ENCODE results near the gene SUMO1.

SUMO1 gene

GRCh38 chr2:202201220-202202160 is 36.9 kb downstream of the SUMO1 start:
- no peak for DNase-seq (ENCODE audit: low spot score)

GRCh38 chr2:202196727-202197126 is 41.7 kb downstream of the SUMO1 start:
- DNase-seq (ENCODE audit: low spot score): no peak

- no peak for DNase-seq (ENCODE audit: low spot score)
Observed at GRCh38 chr2:202194418-202194817, 44.0 kb downstream of the SUMO1 start.

GRCh38 chr2:202193881-202194353 is 44.5 kb downstream of the SUMO1 start:
- DNase-seq (ENCODE audit: low spot score): peak; percentile 27

GRCh38 chr2:202193305-202193704 is 45.1 kb downstream of the SUMO1 start:
- no peak for DNase-seq (ENCODE audit: low spot score)

- DNase-seq (ENCODE audit: low spot score): no peak
Observed at GRCh38 chr2:202187570-202187969, 50.8 kb downstream of the SUMO1 start.

- DNase-seq (ENCODE audit: low spot score): no peak
Observed at GRCh38 chr2:202186641-202187202, 51.7 kb downstream of the SUMO1 start.

- no peak for DNase-seq (ENCODE audit: low spot score)
Observed at GRCh38 chr2:202185156-202185555, 53.2 kb downstream of the SUMO1 start.

GRCh38 chr2:202184557-202184956 is 53.8 kb downstream of the SUMO1 start:
- DNase-seq (ENCODE audit: low spot score): no peak

GRCh38 chr2:202178346-202178958 is 59.9 kb downstream of the SUMO1 start:
- DNase-seq (ENCODE audit: low spot score): peak; percentile 47

- DNase-seq (ENCODE audit: low spot score): no peak
Observed at GRCh38 chr2:202172439-202173211, 65.8 kb downstream of the SUMO1 start.

GRCh38 chr2:202171241-202171825 is 67.1 kb downstream of the SUMO1 start:
- peak; percentile 27 for DNase-seq (ENCODE audit: low spot score)

GRCh38 chr2:202169832-202170424 is 68.5 kb downstream of the SUMO1 start:
- no peak for DNase-seq (ENCODE audit: low spot score)

- no peak for DNase-seq (ENCODE audit: low spot score)
Observed at GRCh38 chr2:202169131-202169530, 69.3 kb downstream of the SUMO1 start.

GRCh38 chr2:202165945-202166344 is 72.5 kb downstream of the SUMO1 start:
- DNase-seq (ENCODE audit: low spot score): no peak

- DNase-seq (ENCODE audit: low spot score): no peak
Observed at GRCh38 chr2:202165208-202165607, 73.2 kb downstream of the SUMO1 start.

GRCh38 chr2:202164411-202164810 is 74.0 kb downstream of the SUMO1 start:
- DNase-seq (ENCODE audit: low spot score): no peak

GRCh38 chr2:202161151-202161835 is 77.1 kb downstream of the SUMO1 start:
- DNase-seq (ENCODE audit: low spot score): no peak

GRCh38 chr2:202158796-202159195 is 79.6 kb downstream of the SUMO1 start:
- no peak for DNase-seq (ENCODE audit: low spot score)
